Natural killer cell (primary cell): ENCODE results near the gene PUM2. TPM values are rescaled to one million over a fixed set of nuclear protein-coding genes. Genes with fewer than 3 reads are reported as not detected.
"Not testable (repeated sequence)": the region's sequence is repeated elsewhere in the genome, so short reads cannot be mapped to it uniquely, and the experiment has no call there.

ENCODE experiments used
- ATAC-seq, 3 donors: fragments of 150-1000 bp in 2 of 3; fragments of 200-7000 bp in 1 of 3; cut with Tn5 transposase; 1 replicate in 1 of 3; 2 replicates in 2 of 3; pipeline ENCODE4 v1.10.0; 2021; ENCODE audit warnings: mild to moderate bottlenecking in 2 of 3, moderate library complexity in 2 of 3
- DNase-seq, 2 donors: peaks; one replicate each; pipeline versions ENCODE4 v3.0.0 to v3.0.0-alpha.2; 2013 to 2021; ENCODE audit warnings: mixed read lengths in 1 of 2
- H3K27ac ChIP-seq: one replicate; pipeline ENCODE4 v1.5.1; 2013; ENCODE audit warnings: mild to moderate bottlenecking, low read length
- H3K27me3 ChIP-seq: one replicate; pipeline ENCODE4 v1.6.1; 2013; ENCODE audit warnings: low read length; ENCODE audit not compliant: control insufficient read depth, insufficient read depth
- H3K36me3 ChIP-seq: one replicate; pipeline ENCODE4 v1.6.1; 2013; ENCODE audit warnings: low read length; ENCODE audit not compliant: control insufficient read depth, insufficient read depth
- H3K4me1 ChIP-seq: one replicate; pipeline ENCODE4 v1.6.1; 2013; ENCODE audit warnings: low read length; ENCODE audit not compliant: control insufficient read depth, insufficient read depth
- H3K4me3 ChIP-seq: one replicate; pipeline ENCODE4 v1.5.1; 2013; ENCODE audit warnings: low read length
- H3K9me3 ChIP-seq: one replicate; pipeline ENCODE4 v1.6.1; 2013; ENCODE audit warnings: low read length; ENCODE audit not compliant: control insufficient read depth, insufficient read depth
- H3K27ac Mint-ChIP-seq, 2 donors: one replicate each; pipeline ENCODE4 v1.8.0; 2022; ENCODE audit warnings: mild to moderate bottlenecking in 2 of 2, mixed read lengths in 2 of 2, moderate library complexity in 1 of 2
- H3K27me3 Mint-ChIP-seq, 2 donors: one replicate each; pipeline ENCODE4 v1.8.0; 2022; ENCODE audit warnings: low read depth in 2 of 2, mixed read lengths in 2 of 2
- H3K36me3 Mint-ChIP-seq: one replicate; pipeline ENCODE4 v1.8.0; 2022; ENCODE audit warnings: mixed read lengths
- H3K4me1 Mint-ChIP-seq, 2 donors: one replicate each; pipeline ENCODE4 v1.8.0; 2022; ENCODE audit warnings: mixed read lengths in 2 of 2
- H3K4me3 Mint-ChIP-seq: one replicate; pipeline ENCODE4 v1.8.0; 2022; ENCODE audit warnings: mild to moderate bottlenecking, moderate library complexity, mixed read lengths
- H3K9me3 Mint-ChIP-seq, 2 donors: one replicate each; pipeline ENCODE4 v1.8.0; 2022; ENCODE audit warnings: mixed read lengths in 2 of 2
- WGBS: methylation state at CpG from one replicate; pipeline ENCODE4 v1.1.7; 2013; ENCODE audit warnings: missing lambda C conversion rate; ENCODE audit not compliant: insufficient coverage; 5-methylcytosine and 5-hydroxymethylcytosine counted together
- intact Hi-C: fragments of 100-400 bp; cut with micrococcal nuclease; formaldehyde crosslinking; loops from one replicate; pipeline ENCODE4 v1.14.2; 2022
- total RNA-seq, 4 donors: library from RNA; stranded (reverse); fragments of 120-200 nt in 1 of 4; gene quantifications; one replicate each; pipeline versions ENCODE4 v1.2.3 to v1.2.4, GENCODE V29; 2013 to 2022
- TF ChIP-seq, protein P1 (sequence below): fragments of 200-600 bp; IDR thresholded peaks from one replicate; pipeline ENCODE4 v1.8.0; 2022; ENCODE audit warnings: antibody characterized with exemption

Gene PUM2
- total RNA-seq, 3 donors from 2014 or later (not counting 1 experiment from before 2014, with no cell fraction given): 115 to 157 (median 130) TPM

DNA sequence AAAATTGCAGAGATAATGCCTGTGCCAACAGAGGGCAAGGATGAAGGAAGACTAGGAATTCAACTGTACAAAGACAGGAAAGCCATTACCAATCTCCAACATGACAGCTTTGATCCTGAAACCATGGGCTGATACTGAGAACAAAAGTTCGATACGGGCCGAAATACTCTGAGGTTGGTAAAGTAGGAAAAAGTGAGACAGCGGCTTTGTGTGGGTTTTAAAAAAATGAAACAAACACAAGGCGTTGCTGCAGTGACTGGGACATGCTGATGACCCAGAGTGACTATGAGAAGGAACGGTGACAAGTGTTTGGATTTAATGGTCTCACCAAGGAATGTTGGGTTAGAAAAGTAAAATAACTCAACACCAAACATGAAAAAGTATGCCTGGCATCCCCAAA is 101.5 kb downstream of the PUM2 start:
- Mint-ChIP-seq H3K27me3 (no peaks in the 10 kb centered on the region), H3K4me3 (no peak overlapping the region), H3K36me3 (peaks cover 23% of the 10 kb centered on the region), H3K4me1 (peaks cover 0 to 5% of the 10 kb centered on the region in 2 donors), H3K9me3 (no peaks in the 10 kb centered on the region), H3K27ac (peak overlapping the region; percentile 25 to 36)
- DNase-seq (no peak), ATAC-seq (no peak)
- no peaks in the 10 kb centered on the region for H3K9me3 ChIP-seq
- peaks cover 54% of the 10 kb centered on the region for H3K36me3 ChIP-seq
- TF ChIP-seq, protein P1, sequence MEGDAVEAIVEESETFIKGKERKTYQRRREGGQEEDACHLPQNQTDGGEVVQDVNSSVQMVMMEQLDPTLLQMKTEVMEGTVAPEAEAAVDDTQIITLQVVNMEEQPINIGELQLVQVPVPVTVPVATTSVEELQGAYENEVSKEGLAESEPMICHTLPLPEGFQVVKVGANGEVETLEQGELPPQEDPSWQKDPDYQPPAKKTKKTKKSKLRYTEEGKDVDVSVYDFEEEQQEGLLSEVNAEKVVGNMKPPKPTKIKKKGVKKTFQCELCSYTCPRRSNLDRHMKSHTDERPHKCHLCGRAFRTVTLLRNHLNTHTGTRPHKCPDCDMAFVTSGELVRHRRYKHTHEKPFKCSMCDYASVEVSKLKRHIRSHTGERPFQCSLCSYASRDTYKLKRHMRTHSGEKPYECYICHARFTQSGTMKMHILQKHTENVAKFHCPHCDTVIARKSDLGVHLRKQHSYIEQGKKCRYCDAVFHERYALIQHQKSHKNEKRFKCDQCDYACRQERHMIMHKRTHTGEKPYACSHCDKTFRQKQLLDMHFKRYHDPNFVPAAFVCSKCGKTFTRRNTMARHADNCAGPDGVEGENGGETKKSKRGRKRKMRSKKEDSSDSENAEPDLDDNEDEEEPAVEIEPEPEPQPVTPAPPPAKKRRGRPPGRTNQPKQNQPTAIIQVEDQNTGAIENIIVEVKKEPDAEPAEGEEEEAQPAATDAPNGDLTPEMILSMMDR: no peak
- H3K4me1 ChIP-seq: no peaks in the 10 kb centered on the region
- no peak overlapping the region for H3K27ac ChIP-seq
- H3K4me3 ChIP-seq: no peak overlapping the region
- no peaks in the 10 kb centered on the region for H3K27me3 ChIP-seq
- intact Hi-C loops: no loop called here
- WGBS: 95% methylated on average over 5 of the region's 6 CpGs

DNA sequence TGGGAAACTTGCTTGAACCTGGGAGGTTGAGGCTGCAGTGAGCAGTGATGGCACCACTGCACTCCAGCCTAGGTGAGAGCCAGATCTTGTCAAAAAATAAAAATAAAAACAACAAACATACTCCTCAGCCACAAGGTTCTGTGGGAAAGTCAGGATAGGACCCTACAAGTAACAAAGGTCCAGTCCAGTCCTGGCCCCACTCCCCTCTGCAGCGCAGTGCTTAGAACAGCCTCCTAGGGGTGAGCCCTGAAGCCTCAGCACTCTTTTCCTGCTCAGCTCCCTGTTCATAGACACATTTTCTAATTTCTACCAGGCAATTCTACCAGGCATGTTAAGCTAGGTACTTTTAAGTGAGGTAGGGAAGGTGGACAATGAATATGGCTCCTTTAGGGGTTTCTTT is 103.6 kb downstream of the PUM2 start:
- H3K9me3 Mint-ChIP-seq: no peaks in the 10 kb centered on the region
- no peaks in the 10 kb centered on the region for H3K27me3 ChIP-seq
- H3K36me3 Mint-ChIP-seq: peaks cover 18% of the 10 kb centered on the region
- no peaks in the 10 kb centered on the region for H3K27me3 Mint-ChIP-seq
- H3K27ac Mint-ChIP-seq: peak overlapping the region in 1 of 2 donors; percentile 34
- no peak overlapping the region for H3K4me3 ChIP-seq
- H3K4me1 Mint-ChIP-seq: peaks cover 1 to 6% of the 10 kb centered on the region in 2 donors
- H3K27ac ChIP-seq: no peak overlapping the region
- peaks cover 36% of the 10 kb centered on the region for H3K36me3 ChIP-seq
- H3K9me3 ChIP-seq: no peaks in the 10 kb centered on the region
- no peak for DNase-seq
- 100% methylated on average over 1 of the region's 1 CpG for WGBS
- intact Hi-C loops: no loop called here
- TF ChIP-seq, protein P1: no peak
- ATAC-seq: no peak
- H3K4me1 ChIP-seq: peaks cover 1% of the 10 kb centered on the region
- H3K4me3 Mint-ChIP-seq: no peak overlapping the region

DNA sequence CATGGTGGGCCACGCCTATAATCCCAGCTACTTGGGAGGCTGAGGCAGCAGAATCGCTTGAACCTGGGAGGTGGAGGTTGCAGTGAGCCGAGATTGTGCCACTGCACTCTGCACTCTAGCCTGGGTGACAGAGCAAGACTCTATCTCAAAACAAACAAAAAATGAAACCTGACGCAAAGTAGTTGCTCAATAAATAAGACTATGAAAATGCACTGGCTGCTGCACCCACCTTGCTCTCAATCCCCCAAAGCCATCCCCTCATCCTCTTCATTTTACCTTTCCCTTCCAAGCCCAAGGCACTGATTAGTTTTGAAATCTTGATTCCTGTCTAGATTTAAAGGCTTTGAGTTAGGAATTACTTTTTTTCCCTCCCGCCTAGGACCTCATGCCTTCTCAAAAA is 107.0 kb downstream of the PUM2 start:
- 100% methylated on average over 5 of the region's 5 CpGs for WGBS
- H3K9me3 Mint-ChIP-seq, H3K27me3 ChIP-seq, intact Hi-C loops, H3K36me3 ChIP-seq, ATAC-seq, H3K4me3 Mint-ChIP-seq, H3K36me3 Mint-ChIP-seq, H3K9me3 ChIP-seq, H3K27me3 Mint-ChIP-seq, H3K27ac ChIP-seq, H3K4me1 ChIP-seq, H3K4me3 ChIP-seq, DNase-seq: not testable (repeated sequence)
- peaks cover 10 to 15% of the 10 kb centered on the region in 2 donors for H3K4me1 Mint-ChIP-seq
- peak overlapping the region in 1 of 2 donors; percentile 44 for H3K27ac Mint-ChIP-seq

DNA sequence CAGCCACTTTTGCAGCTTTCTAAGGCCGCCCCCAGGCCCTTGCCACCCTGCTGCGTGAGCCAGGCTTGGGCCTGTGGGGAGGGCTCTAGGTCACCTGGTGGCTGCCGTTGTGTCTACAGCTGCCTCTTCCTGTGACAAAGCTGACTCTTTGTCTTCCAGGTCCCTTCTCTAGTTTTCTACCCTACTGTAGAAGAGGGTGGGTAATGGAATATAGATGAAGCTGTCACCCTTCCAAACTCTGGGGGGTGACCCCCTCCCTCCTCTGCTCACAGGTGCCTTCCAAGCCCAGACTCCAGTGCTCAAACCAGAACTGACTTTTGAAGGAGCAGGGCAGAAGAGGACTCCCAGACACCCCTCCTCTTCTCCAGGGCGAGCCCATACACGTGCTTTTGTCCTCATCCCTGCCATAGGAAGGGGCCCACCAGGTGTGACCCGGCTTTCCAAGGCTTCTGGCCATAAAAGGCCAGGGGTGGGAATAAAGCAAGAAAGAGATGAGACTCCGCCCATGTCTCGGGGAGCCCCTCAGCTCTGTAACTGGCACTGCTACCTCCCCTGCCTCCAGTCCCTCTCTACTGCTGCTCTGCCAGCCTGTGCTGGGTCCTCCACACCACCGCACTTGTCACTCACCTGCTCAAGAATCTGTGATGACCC is 107.8 kb downstream of the PUM2 start:
- Mint-ChIP-seq H3K36me3 (no peaks in the 10 kb centered on the region), H3K27me3 (peaks cover 3 to 7% of the 10 kb centered on the region in 2 donors), H3K4me3 (no peak overlapping the region), H3K27ac (peak overlapping the region in 1 of 2 donors; percentile 45), H3K9me3 (no peaks in the 10 kb centered on the region), H3K4me1 (peaks cover 10 to 15% of the 10 kb centered on the region in 2 donors)
- peaks cover 7% of the 10 kb centered on the region for H3K4me1 ChIP-seq
- H3K9me3 ChIP-seq: no peaks in the 10 kb centered on the region
- H3K36me3 ChIP-seq: peaks cover 8% of the 10 kb centered on the region
- ATAC-seq (peak in 1 of 3 donors; percentile 42), DNase-seq (no peak)
- peaks cover 2% of the 10 kb centered on the region for H3K27me3 ChIP-seq
- H3K27ac ChIP-seq: no peak overlapping the region
- intact Hi-C loops: no loop called here
- 70% methylated on average over 9 of the region's 9 CpGs for WGBS
- TF ChIP-seq, protein P1: no peak
- no peak overlapping the region for H3K4me3 ChIP-seq
